HL-60 (cell line): ENCODE results near the gene ABHD17A.

Experiments
- GABPA ChIP-seq: IDR thresholded peaks from 2 replicates; pipeline ENCODE4 v1.6.1; 2012; ENCODE audit warnings: low read depth
- POLR2AphosphoS5 ChIP-seq: IDR thresholded peaks from 2 replicates; pipeline ENCODE4 v1.6.1; 2012; ENCODE audit warnings: low read depth
- TF ChIP-seq, protein P1 (sequence below): IDR thresholded peaks from one replicate; pipeline ENCODE4 v1.5.1; 2011; ENCODE audit warnings: low read length, control low read depth, inconsistent platforms; ENCODE audit not compliant: insufficient read depth
- TF ChIP-seq, protein P2 (sequence below): IDR thresholded peaks from 2 replicates; pipeline ENCODE4 v1.6.1; 2012; ENCODE audit warnings: low read depth; ENCODE audit not compliant: insufficient replicate concordance

DNA sequence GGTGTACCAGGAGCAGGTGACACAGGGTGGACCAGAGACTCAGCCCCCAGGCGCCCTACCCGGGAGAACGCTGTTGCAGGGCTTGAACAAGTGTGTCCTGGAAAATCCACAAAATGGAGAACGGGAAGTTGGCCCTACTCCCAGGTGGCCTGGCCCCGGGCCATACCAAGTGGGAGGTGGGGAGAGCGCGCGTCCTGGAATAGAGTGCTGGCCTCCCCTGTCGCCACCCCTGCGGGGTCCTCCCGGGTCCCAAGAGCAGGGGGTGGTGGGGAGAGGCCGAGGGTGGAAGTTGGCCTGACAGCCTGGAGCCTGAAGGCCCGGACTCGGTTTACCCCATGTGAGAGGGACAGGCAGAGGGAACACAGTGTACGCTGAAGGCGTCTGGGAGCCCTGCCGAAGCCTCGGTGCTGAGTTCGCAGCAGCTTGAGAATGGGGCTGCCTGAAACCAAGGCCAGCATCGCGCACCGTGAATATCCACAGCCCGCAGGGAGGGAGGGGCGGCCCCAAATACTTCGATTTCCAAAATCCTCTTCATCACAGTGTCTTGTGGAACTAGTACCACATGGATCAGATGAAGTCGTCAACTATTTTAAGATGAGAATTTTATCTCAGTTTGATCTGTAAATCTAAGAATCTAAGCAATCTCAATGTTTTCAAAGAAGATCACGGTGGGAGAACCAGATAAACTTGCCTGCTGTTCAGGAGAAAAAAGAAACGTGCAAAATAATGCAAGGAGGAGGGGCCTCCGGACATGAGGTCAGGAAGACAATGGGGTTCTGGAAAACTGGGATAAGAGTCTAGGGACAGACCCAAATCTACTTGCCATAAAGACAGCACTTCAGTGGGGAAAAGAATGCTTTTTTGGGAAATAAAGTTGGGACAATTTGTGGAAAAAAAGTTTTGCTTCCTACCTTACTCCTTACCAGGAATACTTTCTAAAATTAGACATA is 11.5 kb downstream of the ABHD17A start:
- TF ChIP-seq, protein P1, sequence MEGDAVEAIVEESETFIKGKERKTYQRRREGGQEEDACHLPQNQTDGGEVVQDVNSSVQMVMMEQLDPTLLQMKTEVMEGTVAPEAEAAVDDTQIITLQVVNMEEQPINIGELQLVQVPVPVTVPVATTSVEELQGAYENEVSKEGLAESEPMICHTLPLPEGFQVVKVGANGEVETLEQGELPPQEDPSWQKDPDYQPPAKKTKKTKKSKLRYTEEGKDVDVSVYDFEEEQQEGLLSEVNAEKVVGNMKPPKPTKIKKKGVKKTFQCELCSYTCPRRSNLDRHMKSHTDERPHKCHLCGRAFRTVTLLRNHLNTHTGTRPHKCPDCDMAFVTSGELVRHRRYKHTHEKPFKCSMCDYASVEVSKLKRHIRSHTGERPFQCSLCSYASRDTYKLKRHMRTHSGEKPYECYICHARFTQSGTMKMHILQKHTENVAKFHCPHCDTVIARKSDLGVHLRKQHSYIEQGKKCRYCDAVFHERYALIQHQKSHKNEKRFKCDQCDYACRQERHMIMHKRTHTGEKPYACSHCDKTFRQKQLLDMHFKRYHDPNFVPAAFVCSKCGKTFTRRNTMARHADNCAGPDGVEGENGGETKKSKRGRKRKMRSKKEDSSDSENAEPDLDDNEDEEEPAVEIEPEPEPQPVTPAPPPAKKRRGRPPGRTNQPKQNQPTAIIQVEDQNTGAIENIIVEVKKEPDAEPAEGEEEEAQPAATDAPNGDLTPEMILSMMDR: no peak
- peak; percentile 40; the same call in 1 of the 2 replicates for TF ChIP-seq POLR2AphosphoS5
- no peak for TF ChIP-seq GABPA
- TF ChIP-seq, protein P2, sequence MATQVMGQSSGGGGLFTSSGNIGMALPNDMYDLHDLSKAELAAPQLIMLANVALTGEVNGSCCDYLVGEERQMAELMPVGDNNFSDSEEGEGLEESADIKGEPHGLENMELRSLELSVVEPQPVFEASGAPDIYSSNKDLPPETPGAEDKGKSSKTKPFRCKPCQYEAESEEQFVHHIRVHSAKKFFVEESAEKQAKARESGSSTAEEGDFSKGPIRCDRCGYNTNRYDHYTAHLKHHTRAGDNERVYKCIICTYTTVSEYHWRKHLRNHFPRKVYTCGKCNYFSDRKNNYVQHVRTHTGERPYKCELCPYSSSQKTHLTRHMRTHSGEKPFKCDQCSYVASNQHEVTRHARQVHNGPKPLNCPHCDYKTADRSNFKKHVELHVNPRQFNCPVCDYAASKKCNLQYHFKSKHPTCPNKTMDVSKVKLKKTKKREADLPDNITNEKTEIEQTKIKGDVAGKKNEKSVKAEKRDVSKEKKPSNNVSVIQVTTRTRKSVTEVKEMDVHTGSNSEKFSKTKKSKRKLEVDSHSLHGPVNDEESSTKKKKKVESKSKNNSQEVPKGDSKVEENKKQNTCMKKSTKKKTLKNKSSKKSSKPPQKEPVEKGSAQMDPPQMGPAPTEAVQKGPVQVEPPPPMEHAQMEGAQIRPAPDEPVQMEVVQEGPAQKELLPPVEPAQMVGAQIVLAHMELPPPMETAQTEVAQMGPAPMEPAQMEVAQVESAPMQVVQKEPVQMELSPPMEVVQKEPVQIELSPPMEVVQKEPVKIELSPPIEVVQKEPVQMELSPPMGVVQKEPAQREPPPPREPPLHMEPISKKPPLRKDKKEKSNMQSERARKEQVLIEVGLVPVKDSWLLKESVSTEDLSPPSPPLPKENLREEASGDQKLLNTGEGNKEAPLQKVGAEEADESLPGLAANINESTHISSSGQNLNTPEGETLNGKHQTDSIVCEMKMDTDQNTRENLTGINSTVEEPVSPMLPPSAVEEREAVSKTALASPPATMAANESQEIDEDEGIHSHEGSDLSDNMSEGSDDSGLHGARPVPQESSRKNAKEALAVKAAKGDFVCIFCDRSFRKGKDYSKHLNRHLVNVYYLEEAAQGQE: no peak
